Tibial nerve (tissue), 4 donors: Measurements from ENCODE around the gene ELMO1.

Experiments used
- CTCF ChIP-seq, 5 experiments: fragments of 200-600 bp in 3 of 5; fragments of 450-650 bp in 2 of 5; sonication (generic) in 3 of 5; IDR thresholded peaks; one replicate each; pipeline ENCODE4 v1.5.1; 2016 to 2019; ENCODE audit warnings: antibody characterized with exemption in 5 of 5, mild to moderate bottlenecking in 3 of 5, moderate library complexity in 2 of 5
- EP300 ChIP-seq, 2 donors: sonication (generic); formaldehyde crosslinking; IDR thresholded peaks; one replicate each; pipeline ENCODE4 v1.6.1; 2017; ENCODE audit warnings: antibody characterized with exemption in 2 of 2, mild to moderate bottlenecking in 1 of 2

DNA sequence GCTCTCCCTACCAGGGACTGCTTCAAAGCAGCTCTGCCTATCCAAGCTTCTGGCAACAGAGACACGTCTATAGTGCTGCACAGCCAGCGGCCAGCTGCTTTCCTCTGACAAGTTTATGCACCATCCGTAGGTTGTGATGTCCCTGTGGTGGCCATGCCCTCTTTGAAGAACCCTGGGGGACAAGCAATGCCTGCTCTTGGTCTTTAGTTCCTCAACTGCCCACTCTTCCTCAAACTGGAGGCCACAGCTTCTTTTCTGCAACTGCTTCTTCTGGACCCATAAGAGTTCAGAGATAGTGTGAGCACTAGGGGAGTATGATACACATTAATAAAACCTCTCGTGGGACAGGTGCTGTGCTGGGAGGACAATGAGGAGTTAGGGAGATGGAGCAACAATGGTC lies 164.9 kb downstream of the ELMO1 start:
- no peak for TF ChIP-seq CTCF (IDR thresholded peaks at IDR 0.05)
- TF ChIP-seq EP300 (IDR thresholded peaks at IDR 0.05) = no peak
